GM12892 (cell line): Measurements from ENCODE around the gene FBXW9.
A peak's percentile ranks its signal among the peaks of the same experiment; 100 is the strongest.

ENCODE experiments used
- POLR2A ChIP-seq: IDR thresholded peaks from 2 replicates; pipeline ENCODE4 v1.6.1; 2011; ENCODE audit warnings: low read depth, low read length, control low read depth
- POLR2AphosphoS5 ChIP-seq: IDR thresholded peaks from 2 replicates; pipeline ENCODE4 v1.6.1; 2011; ENCODE audit warnings: low read depth, low read length, control low read depth

DNA sequence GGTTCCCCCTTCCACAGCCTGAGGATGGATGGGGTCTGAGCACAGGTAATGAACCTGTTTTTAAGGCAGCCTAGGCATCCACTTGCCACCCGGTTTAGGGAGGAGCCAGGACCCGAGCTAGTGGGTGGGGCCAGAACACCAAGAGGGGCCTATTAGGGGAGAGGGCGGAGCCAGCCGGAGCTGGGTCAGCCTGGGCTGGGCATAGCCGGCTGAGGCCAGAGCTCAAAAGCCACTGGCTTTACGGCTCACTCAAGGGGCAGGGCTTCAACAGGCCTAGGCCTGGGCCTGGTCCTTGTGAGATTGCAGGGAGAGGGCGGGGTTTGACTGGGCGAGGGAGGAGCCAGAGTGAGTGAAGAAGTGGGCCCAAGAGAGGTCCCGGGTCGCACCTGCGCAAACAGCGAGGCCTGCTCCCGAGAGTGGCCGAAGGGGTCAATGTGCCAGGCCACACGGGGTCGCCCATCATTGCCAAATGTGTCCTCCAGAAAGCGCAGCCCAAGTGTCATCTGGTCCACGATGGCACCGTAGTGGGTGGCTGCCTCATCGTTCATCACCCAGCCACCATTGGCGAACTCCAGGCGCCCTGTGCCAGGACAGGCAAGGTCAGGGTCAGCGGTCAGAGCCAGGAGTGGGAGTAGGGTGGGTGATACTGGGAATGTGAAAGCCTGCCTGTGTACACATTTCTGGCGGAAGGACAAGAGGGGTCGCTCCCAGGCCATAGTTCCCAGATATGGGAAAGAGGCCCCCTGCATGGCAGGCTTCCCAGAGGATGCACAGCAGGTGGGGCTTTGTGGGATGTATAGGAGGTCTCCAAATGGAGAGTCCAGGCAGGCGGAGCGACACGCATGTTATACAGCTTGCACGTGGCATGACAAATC is 31.8 kb downstream of the FBXW9 start:
- TF ChIP-seq POLR2A (0 out of 2 replicates have a peak, but pooled peaks have one; percentile 28), POLR2AphosphoS5 (no peak)
